Loucy (cell line): ENCODE results near the gene RPS23.

Source experiments
- H2AFZ ChIP-seq: fragments of 200-600 bp; sonication (generic); 2 replicates; pipeline ENCODE4 v1.6.0; 2016; ENCODE audit warnings: antibody characterized with exemption, mild to moderate bottlenecking, low read length, moderate library complexity
- H3F3A ChIP-seq: fragments of 200-600 bp; 2 replicates; pipeline ENCODE4 v1.6.0; 2016; ENCODE audit warnings: antibody characterized with exemption, low read depth, mild to moderate bottlenecking
- H3K27me3 ChIP-seq: fragments of 200-600 bp; sonication (generic); 2 replicates; pipeline ENCODE4 v1.6.1; 2014; ENCODE audit warnings: low read length, mild to moderate bottlenecking; ENCODE audit not compliant: insufficient read depth, poor library complexity, severe bottlenecking
- H3K36me3 ChIP-seq: fragments of 200-600 bp; sonication (generic); 2 replicates; pipeline ENCODE4 v1.6.1; 2016; ENCODE audit warnings: low read length; ENCODE audit not compliant: insufficient read depth
- H3K4me1 ChIP-seq: fragments of 200-600 bp; sonication (generic); 2 replicates; pipeline ENCODE4 v1.5.1; 2014; ENCODE audit warnings: low read length, mild to moderate bottlenecking; ENCODE audit not compliant: insufficient read depth, poor library complexity, severe bottlenecking
- H3K4me2 ChIP-seq: fragments of 200-600 bp; sonication (generic); 2 replicates; pipeline ENCODE4 v1.6.0; 2014; ENCODE audit warnings: antibody characterized with exemption, low read length, low read depth, mild to moderate bottlenecking; ENCODE audit not compliant: poor library complexity, severe bottlenecking
- H3K4me3 ChIP-seq: fragments of 200-600 bp; sonication (generic); 2 replicates; pipeline ENCODE4 v1.5.1; 2014; ENCODE audit warnings: low read length, mild to moderate bottlenecking, mixed read lengths; ENCODE audit not compliant: poor library complexity, severe bottlenecking
- H3K79me2 ChIP-seq: fragments of 200-600 bp; sonication (generic); 2 replicates; pipeline ENCODE4 v1.6.1; 2014; ENCODE audit warnings: low read length; ENCODE audit not compliant: insufficient read depth
- H3K9ac ChIP-seq: fragments of 200-600 bp; sonication (generic); 2 replicates; pipeline ENCODE4 v1.6.0; 2014; ENCODE audit warnings: mild to moderate bottlenecking, low read depth, low read length, moderate library complexity; ENCODE audit not compliant: poor library complexity, severe bottlenecking
- H3K9me2 ChIP-seq: fragments of 200-600 bp; sonication (generic); replicated peaks from 2 replicates; pipeline ENCODE4 v1.6.1; 2016; ENCODE audit warnings: low read depth, low read length, mixed read lengths
- H3K9me3 ChIP-seq: fragments of 200-600 bp; sonication (generic); 2 replicates; pipeline ENCODE4 v1.6.1; 2014; ENCODE audit warnings: mild to moderate bottlenecking, antibody characterized with exemption, low read length, low read depth; ENCODE audit not compliant: insufficient read depth
- H4K20me1 ChIP-seq: fragments of 200-600 bp; sonication (generic); 2 replicates; pipeline ENCODE4 v1.6.0; 2014; ENCODE audit warnings: antibody characterized with exemption, low read length, mild to moderate bottlenecking; ENCODE audit not compliant: insufficient read depth, poor library complexity, severe bottlenecking
- CTCF ChIP-seq: fragments of 200-600 bp; sonication (generic); conservative IDR thresholded peaks from 2 replicates; pipeline ENCODE4 v1.5.1; 2014; ENCODE audit warnings: mild to moderate bottlenecking, antibody characterized with exemption, low read length
- EZH2phosphoT487 ChIP-seq: fragments of 200-600 bp; IDR thresholded peaks from 2 replicates; pipeline ENCODE4 v1.6.1; 2018; ENCODE audit warnings: antibody characterized with exemption, mild to moderate bottlenecking, moderate library complexity, borderline replicate concordance

The RPS23 gene

GRCh38 chr5:82325155-82325554 is 47.0 kb upstream of the RPS23 start:
- Histone ChIP-seq H2AFZ (no peak overlapping the region), H4K20me1 (no peaks in the 10 kb centered on the region)
- TF ChIP-seq CTCF, result no peak
- no peak for TF ChIP-seq EZH2phosphoT487

GRCh38 chr5:82320966-82321365 is 42.8 kb upstream of the RPS23 start:
- TF ChIP-seq EZH2phosphoT487, result no peak
- no peak for TF ChIP-seq CTCF
- peaks cover 38% of the 10 kb centered on the region for H3K4me1 ChIP-seq

More at GRCh38 chr5:82325155-82325554, 47.0 kb upstream of the RPS23 start:
- H3K9me3 ChIP-seq, result no peaks in the 10 kb centered on the region
- H3K4me1 ChIP-seq, result peaks cover 7% of the 10 kb centered on the region
- no peaks in the 10 kb centered on the region for H3K9me2 ChIP-seq
- H3K9ac ChIP-seq, result no peak overlapping the region
- H3K4me2 ChIP-seq, result no peak overlapping the region
- H3K36me3 ChIP-seq, result no peaks in the 10 kb centered on the region
- no peaks in the 10 kb centered on the region for H3F3A ChIP-seq
- H3K4me3 ChIP-seq, result no peak overlapping the region
- H3K79me2 ChIP-seq, result no peaks in the 10 kb centered on the region
- no peaks in the 10 kb centered on the region for H3K27me3 ChIP-seq

GRCh38 chr5:82319651-82320376 is 41.7 kb upstream of the RPS23 start:
- no peaks in the 10 kb centered on the region for H3K27me3 ChIP-seq

More at GRCh38 chr5:82320966-82321365, 42.8 kb upstream of the RPS23 start:
- Histone ChIP-seq H2AFZ (no peak overlapping the region), H3F3A (no peaks in the 10 kb centered on the region), H3K9me3 (no peaks in the 10 kb centered on the region), H3K4me3 (no peak overlapping the region), H3K9me2 (no peaks in the 10 kb centered on the region), H3K36me3 (no peaks in the 10 kb centered on the region), H3K9ac (no peak overlapping the region), H3K4me2 (no peak overlapping the region), H3K79me2 (no peaks in the 10 kb centered on the region), H4K20me1 (no peaks in the 10 kb centered on the region), H3K27me3 (no peaks in the 10 kb centered on the region)

More at GRCh38 chr5:82319651-82320376, 41.7 kb upstream of the RPS23 start:
- Histone ChIP-seq H3K9ac (no peak overlapping the region), H3K36me3 (no peaks in the 10 kb centered on the region), H4K20me1 (no peaks in the 10 kb centered on the region), H3K4me2 (no peak overlapping the region), H3K9me3 (no peaks in the 10 kb centered on the region), H2AFZ (no peak overlapping the region), H3K4me3 (no peak overlapping the region), H3K4me1 (peaks cover 48% of the 10 kb centered on the region), H3K9me2 (no peaks in the 10 kb centered on the region), H3F3A (no peaks in the 10 kb centered on the region), H3K79me2 (no peaks in the 10 kb centered on the region)
- no peak for TF ChIP-seq EZH2phosphoT487
- no peak for TF ChIP-seq CTCF
